A673 (cell line): ENCODE results near the gene GBP5. TPM values are rescaled to one million over a fixed set of nuclear protein-coding genes. Genes with fewer than 3 reads are reported as not detected.
A peak's percentile ranks its signal among the peaks of the same experiment; 100 is the strongest.

ENCODE experiments used
- BruUV-seq: library from RNA; stranded (reverse); fragments of 400-500 nt; replicated peaks from 2 replicates; lab custom pipeline; 2021; lab: Mats Ljungman, UMichigan
- CTCF ChIA-PET: fragments of 300-600 bp; sonication (Branson Sonifier 250); formaldehyde crosslinking; loops from one replicate; lab custom pipeline; 2022; ENCODE audit warnings: antibody characterized with exemption; lab: Charles Lee
- POLR2A ChIA-PET: fragments of 300-600 bp; sonication (Branson Sonifier 250); formaldehyde crosslinking; loops from one replicate; lab custom pipeline; 2022; ENCODE audit warnings: antibody characterized with exemption; ENCODE audit not compliant: low non-redundant PET; lab: Charles Lee
- DNase-seq: peaks from one replicate; pipeline ENCODE4 v3.0.0-alpha.2; 2015; ENCODE audit warnings: low spot score
- H3K27ac ChIP-seq: fragments of 200-600 bp; sonication (generic); 2 replicates; pipeline ENCODE4 v1.5.1; 2016; ENCODE audit warnings: mixed run types, low read depth, mild to moderate bottlenecking, mixed read lengths, antibody characterized with exemption, low read length; ENCODE audit not compliant: poor library complexity, severe bottlenecking
- H3K27me3 ChIP-seq: fragments of 200-600 bp; sonication (generic); replicated peaks from 2 replicates; pipeline ENCODE4 v1.6.1; 2017; ENCODE audit warnings: mixed run types, low read depth, mild to moderate bottlenecking, mixed read lengths, antibody characterized with exemption, low read length; ENCODE audit not compliant: insufficient read depth, poor library complexity
- H3K36me3 ChIP-seq: fragments of 200-600 bp; sonication (generic); 2 replicates; pipeline ENCODE4 v1.6.1; 2016; ENCODE audit warnings: mixed run types, mild to moderate bottlenecking, mixed read lengths, antibody characterized with exemption, low read length; ENCODE audit not compliant: insufficient read depth, poor library complexity, severe bottlenecking
- H3K4me1 ChIP-seq: fragments of 200-600 bp; sonication (generic); 2 replicates; pipeline ENCODE4 v1.6.1; 2017; ENCODE audit warnings: mixed run types, mild to moderate bottlenecking, mixed read lengths, antibody characterized with exemption, low read length; ENCODE audit not compliant: insufficient read depth, poor library complexity, severe bottlenecking
- H3K4me3 ChIP-seq: fragments of 200-600 bp; sonication (generic); 2 replicates; pipeline ENCODE4 v1.5.1; 2016; ENCODE audit warnings: low read depth, mixed run types, mild to moderate bottlenecking, mixed read lengths, low read length; ENCODE audit not compliant: poor library complexity, severe bottlenecking
- H3K9me3 ChIP-seq: fragments of 200-600 bp; sonication (generic); 2 replicates; pipeline ENCODE4 v1.6.1; 2016; ENCODE audit warnings: mixed run types, low read depth, mild to moderate bottlenecking, mixed read lengths, antibody characterized with exemption, low read length; ENCODE audit not compliant: poor library complexity, severe bottlenecking
- CTCF ChIP-seq: fragments of 300-800, 200-600 bp; sonication (generic); conservative IDR thresholded peaks from 2 replicates; pipeline ENCODE4 v1.5.1; 2017; ENCODE audit warnings: low read depth, mild to moderate bottlenecking, antibody characterized with exemption, low read length, moderate library complexity, mixed read lengths
- EZH2 ChIP-seq: fragments of 200-600 bp; sonication (generic); IDR thresholded peaks from 2 replicates; pipeline ENCODE4 v1.6.1; 2017; ENCODE audit warnings: borderline replicate concordance, low read depth, mild to moderate bottlenecking, mixed read lengths, antibody characterized with exemption, low read length; ENCODE audit not compliant: poor library complexity, severe bottlenecking
- intact Hi-C: fragments of 100-400 bp; cut with micrococcal nuclease; formaldehyde crosslinking; loops from one replicate; pipeline ENCODE4 v1.10.0; 2022; ENCODE audit not compliant: unreplicated experiment
- total RNA-seq: library from RNA; stranded (reverse); gene quantifications from 2 replicates; pipeline ENCODE4 v1.2.3, GENCODE V29; 2021

Gene GBP5
- total RNA-seq, 1 experiment from 2014 or later: not detected

- CTCF ChIA-PET: no interaction called here
- Histone ChIP-seq H3K27ac (no peak overlapping the region), H3K36me3 (no peaks in the 10 kb centered on the region), H3K9me3 (no peaks in the 10 kb centered on the region), H3K4me1 (peaks cover 19% of the 10 kb centered on the region), H3K4me3 (no peak overlapping the region), H3K27me3 (no peaks in the 10 kb centered on the region)
- peak; percentile 30 for DNase-seq
- BruUV-seq: no TSS peak
- intact Hi-C loops: no loop called here
- POLR2A ChIA-PET: no interaction called here
- TF ChIP-seq CTCF (no peak), EZH2 (no peak)
Measured at GRCh38 chr1:89262643-89263042, 10.0 kb downstream of the GBP5 start.

- Histone ChIP-seq H3K4me3 (no peak overlapping the region), H3K9me3 (no peaks in the 10 kb centered on the region), H3K36me3 (no peaks in the 10 kb centered on the region), H3K27me3 (no peaks in the 10 kb centered on the region), H3K4me1 (peaks cover 19% of the 10 kb centered on the region), H3K27ac (no peak overlapping the region)
- CTCF ChIA-PET: no interaction called here
- POLR2A ChIA-PET: no interaction called here
- DNase-seq: peak; percentile 61
- intact Hi-C loops: no loop called here
- BruUV-seq: no TSS peak
- TF ChIP-seq EZH2 (no peak), CTCF (no peak)
Measured at GRCh38 chr1:89261926-89262515, 10.6 kb downstream of the GBP5 start.

GRCh38 chr1:89260566-89261255, 11.9 kb downstream of the GBP5 start:
- no peak for TF ChIP-seq CTCF
- TF ChIP-seq EZH2: no peak
- no peak overlapping the region for H3K4me3 ChIP-seq
- no peaks in the 10 kb centered on the region for H3K9me3 ChIP-seq
- intact Hi-C loops: no loop called here
- no peak for DNase-seq
- BruUV-seq: no TSS peak
- peaks cover 19% of the 10 kb centered on the region for H3K4me1 ChIP-seq
- ChIA-PET POLR2A (no interaction called here), CTCF (no interaction called here)
- H3K27me3 ChIP-seq: no peaks in the 10 kb centered on the region
- no peak overlapping the region for H3K27ac ChIP-seq
- H3K36me3 ChIP-seq: no peaks in the 10 kb centered on the region
